Keratinocyte (primary cell): ENCODE data around the gene AP3B1. TPM values are rescaled to one million over a fixed set of nuclear protein-coding genes. Genes with fewer than 3 reads are reported as not detected.

Source experiments
- DNase-seq: peaks from one replicate; pipeline ENCODE4 v3.0.0-alpha.2; 2011; ENCODE audit warnings: low read depth, missing footprints, low spot score
- FAIRE-seq: peaks from 2 replicates; lab custom pipeline; 2011; peaks lifted over from hg19 to GRCh38; lab: Jason Lieb, UNC
- H2AFZ ChIP-seq: 2 replicates; pipeline ENCODE4 v1.6.0; 2012; ENCODE audit warnings: low read length, control low read depth, inconsistent platforms; ENCODE audit not compliant: control insufficient read depth
- H3K27ac ChIP-seq: 2 replicates; pipeline ENCODE4 v1.5.1; 2011; ENCODE audit warnings: low read length; ENCODE audit not compliant: control insufficient read depth, insufficient read depth
- H3K27me3 ChIP-seq: 3 replicates; pipeline ENCODE4 v1.6.0; 2011; ENCODE audit warnings: low read length; ENCODE audit not compliant: control insufficient read depth, insufficient read depth; ENCODE audit errors: extremely low read depth
- H3K36me3 ChIP-seq, 2 experiments: 2 replicates in 1 of 2; 3 replicates in 1 of 2; pipeline ENCODE4 v1.5.1; 2011; ENCODE audit warnings: low read length in 2 of 2, mild to moderate bottlenecking in 1 of 2; ENCODE audit not compliant: control insufficient read depth in 2 of 2, insufficient read depth in 2 of 2; ENCODE audit errors: extremely low read depth in 1 of 2
- H3K4me1 ChIP-seq: 3 replicates; pipeline ENCODE4 v1.5.1; 2011; ENCODE audit warnings: low read length; ENCODE audit not compliant: control insufficient read depth, insufficient read depth; ENCODE audit errors: extremely low read depth
- H3K4me2 ChIP-seq: 3 replicates; pipeline ENCODE4 v1.6.0; 2011; ENCODE audit warnings: low read depth, low read length; ENCODE audit not compliant: control insufficient read depth, insufficient read depth; ENCODE audit errors: extremely low read depth
- H3K4me3 ChIP-seq, 3 experiments: fragments of 200-600 bp in 1 of 3; sonication (generic) in 1 of 3; 2 replicates in 2 of 3; 3 replicates in 1 of 3; pipeline ENCODE4 v1.5.1; 2011 to 2016; ENCODE audit warnings: low read length in 3 of 3, mild to moderate bottlenecking in 3 of 3, control low read depth in 2 of 3, inconsistent platforms in 1 of 3, low read depth in 1 of 3, mixed read lengths in 1 of 3, mixed run types in 1 of 3, moderate library complexity in 1 of 3; ENCODE audit not compliant: control insufficient read depth in 2 of 3, insufficient read depth in 2 of 3; ENCODE audit errors: extremely low read depth in 1 of 3
- H3K79me2 ChIP-seq: 2 replicates; pipeline ENCODE4 v1.6.0; 2012; ENCODE audit warnings: low read length; ENCODE audit not compliant: control insufficient read depth, insufficient read depth
- H3K9ac ChIP-seq: 3 replicates; pipeline ENCODE4 v1.6.0; 2011; ENCODE audit warnings: low read length; ENCODE audit not compliant: control insufficient read depth, insufficient read depth; ENCODE audit errors: extremely low read depth
- H3K9me1 ChIP-seq: 3 replicates; pipeline ENCODE4 v1.6.0; 2011; ENCODE audit warnings: low read length; ENCODE audit not compliant: control insufficient read depth, insufficient read depth; ENCODE audit errors: extremely low read depth
- H3K9me3 ChIP-seq: 2 replicates; pipeline ENCODE4 v1.5.1; 2012; ENCODE audit warnings: low read depth, low read length; ENCODE audit not compliant: control insufficient read depth
- H4K20me1 ChIP-seq: 3 replicates; pipeline ENCODE4 v1.6.0; 2011; ENCODE audit warnings: low read length; ENCODE audit not compliant: control insufficient read depth, insufficient read depth; ENCODE audit errors: extremely low read depth
- EZH2 ChIP-seq: IDR thresholded peaks from one replicate; pipeline ENCODE4 v1.6.1; 2012; ENCODE audit warnings: inconsistent platforms, mild to moderate bottlenecking, low read length, moderate library complexity
- dilution Hi-C: fragments of 300-500 bp; cut with MboI; formaldehyde crosslinking; loops from one replicate; pipeline ENCODE4 v1.7.0; 2020; ENCODE audit warnings: low sequenced_read_pairs; ENCODE audit not compliant: extremely low pct_ligation_motif_present
- polyA plus RNA-seq, 5 experiments: library from polyadenylated mRNA; depleted of rRNA in 3 of 5; stranded (reverse) in 3 of 5; stranded (forward) in 1 of 5; unstranded in 1 of 5; fragments of >200 nt; gene quantifications; 1 replicate in 1 of 5; 2 replicates in 3 of 5; 3 replicates in 1 of 5; pipeline versions ENCODE4 v1.2.1 to v1.2.3, GENCODE V29; 2011 to 2012; ENCODE audit warnings: missing spikeins in 2 of 5, low read depth in 1 of 5, low replicate concordance in 1 of 5
- TF ChIP-seq, protein P1 (sequence below), 3 experiments: IDR thresholded peaks in 1 of 3; conservative IDR thresholded peaks in 1 of 3; optimal IDR thresholded peaks in 1 of 3; 2 replicates in 2 of 3; 3 replicates in 1 of 3; pipeline versions ENCODE3 to v1.5.1; 2011; ENCODE audit warnings: low read length in 3 of 3, mild to moderate bottlenecking in 3 of 3, moderate library complexity in 2 of 3, control low read depth in 1 of 3, inconsistent platforms in 1 of 3; ENCODE audit not compliant: insufficient read depth in 2 of 3; ENCODE audit errors: extremely low read depth in 1 of 3

Gene AP3B1
- polyA plus RNA-seq, 1 donor (not counting 4 experiments of a cell fraction or from before 2014, with no cell fraction given): 65.1 TPM

DNA sequence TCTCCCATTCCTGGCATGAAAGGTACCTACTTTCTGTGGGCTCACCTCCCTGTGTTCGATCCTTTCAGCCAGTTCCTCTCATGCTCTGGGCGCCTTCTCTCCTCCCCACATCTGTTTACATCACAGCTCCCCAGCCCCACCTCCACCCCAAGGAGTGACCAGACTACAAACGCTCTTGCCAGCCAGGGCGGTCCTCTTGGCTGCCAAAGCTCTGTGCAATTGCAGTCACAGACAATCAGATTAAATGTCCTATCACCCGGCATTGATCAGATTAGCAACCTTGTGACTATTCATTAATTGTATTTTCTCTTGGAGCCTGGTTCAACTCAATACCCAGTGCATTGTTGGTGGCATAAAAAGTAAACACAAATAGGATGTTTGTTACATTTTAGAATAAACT lies 307.2 kb downstream of the AP3B1 start:
- no peaks in the 10 kb centered on the region for H3K36me3 ChIP-seq
- no peak overlapping the region for H3K27ac ChIP-seq
- FAIRE-seq: no peak
- H3K9me1 ChIP-seq: no peaks in the 10 kb centered on the region
- H3K27me3 ChIP-seq: no peaks in the 10 kb centered on the region
- no peak overlapping the region for H3K4me3 ChIP-seq
- no peaks in the 10 kb centered on the region for H3K4me1 ChIP-seq
- no peak overlapping the region for H3K4me2 ChIP-seq
- dilution Hi-C loops: no loop called here
- no peaks in the 10 kb centered on the region for H4K20me1 ChIP-seq
- no peak overlapping the region for H2AFZ ChIP-seq
- H3K79me2 ChIP-seq: no peaks in the 10 kb centered on the region
- TF ChIP-seq, protein P1, sequence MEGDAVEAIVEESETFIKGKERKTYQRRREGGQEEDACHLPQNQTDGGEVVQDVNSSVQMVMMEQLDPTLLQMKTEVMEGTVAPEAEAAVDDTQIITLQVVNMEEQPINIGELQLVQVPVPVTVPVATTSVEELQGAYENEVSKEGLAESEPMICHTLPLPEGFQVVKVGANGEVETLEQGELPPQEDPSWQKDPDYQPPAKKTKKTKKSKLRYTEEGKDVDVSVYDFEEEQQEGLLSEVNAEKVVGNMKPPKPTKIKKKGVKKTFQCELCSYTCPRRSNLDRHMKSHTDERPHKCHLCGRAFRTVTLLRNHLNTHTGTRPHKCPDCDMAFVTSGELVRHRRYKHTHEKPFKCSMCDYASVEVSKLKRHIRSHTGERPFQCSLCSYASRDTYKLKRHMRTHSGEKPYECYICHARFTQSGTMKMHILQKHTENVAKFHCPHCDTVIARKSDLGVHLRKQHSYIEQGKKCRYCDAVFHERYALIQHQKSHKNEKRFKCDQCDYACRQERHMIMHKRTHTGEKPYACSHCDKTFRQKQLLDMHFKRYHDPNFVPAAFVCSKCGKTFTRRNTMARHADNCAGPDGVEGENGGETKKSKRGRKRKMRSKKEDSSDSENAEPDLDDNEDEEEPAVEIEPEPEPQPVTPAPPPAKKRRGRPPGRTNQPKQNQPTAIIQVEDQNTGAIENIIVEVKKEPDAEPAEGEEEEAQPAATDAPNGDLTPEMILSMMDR (optimal IDR thresholded peaks at IDR 0.05 in 1 of 3, IDR thresholded peaks at IDR 0.05 in 1 of 3, conservative IDR thresholded peaks at IDR 0.05 in 1 of 3; ENCODE audit: extremely low read depth in 1 of 3, insufficient read depth in 2 of 3, low read length in 3 of 3): no peak
- no peak for TF ChIP-seq EZH2
- H3K9me3 ChIP-seq: no peaks in the 10 kb centered on the region
- no peak overlapping the region for H3K9ac ChIP-seq
- DNase-seq: no peak

DNA sequence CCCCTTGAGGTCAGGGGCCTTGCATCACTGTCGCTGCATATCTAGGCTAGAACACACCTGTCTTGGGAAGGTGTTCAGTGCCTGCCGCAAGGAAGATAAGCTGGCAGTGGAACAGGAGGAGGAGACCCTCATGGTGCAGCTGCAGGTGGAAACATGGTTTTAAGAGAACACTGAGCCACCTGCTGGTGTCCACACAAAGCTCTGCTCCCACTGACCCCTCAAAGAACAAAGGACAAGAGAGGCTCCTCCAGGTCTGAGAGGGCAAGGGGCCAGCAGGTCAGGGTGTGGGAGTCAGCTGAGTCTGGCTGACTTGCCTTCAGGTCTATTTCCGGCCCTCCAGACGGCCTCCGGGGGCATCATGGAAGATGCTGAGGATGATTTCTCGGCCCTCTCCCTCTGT lies 308.2 kb downstream of the AP3B1 start:
- Histone ChIP-seq H3K9me3 (no peaks in the 10 kb centered on the region), H3K4me3 (no peak overlapping the region), H2AFZ (no peak overlapping the region), H3K4me1 (no peaks in the 10 kb centered on the region), H3K36me3 (no peaks in the 10 kb centered on the region), H3K27ac (no peak overlapping the region), H3K27me3 (peaks cover 4% of the 10 kb centered on the region), H3K9me1 (no peaks in the 10 kb centered on the region), H3K4me2 (no peak overlapping the region), H3K79me2 (no peaks in the 10 kb centered on the region), H3K9ac (no peak overlapping the region), H4K20me1 (no peaks in the 10 kb centered on the region)
- dilution Hi-C loops: no loop called here
- FAIRE-seq (no peak), DNase-seq (no peak)
- no peak for TF ChIP-seq EZH2
- TF ChIP-seq, protein P1 (optimal IDR thresholded peaks at IDR 0.05 in 1 of 3, IDR thresholded peaks at IDR 0.05 in 1 of 3, conservative IDR thresholded peaks at IDR 0.05 in 1 of 3; ENCODE audit: extremely low read depth in 1 of 3, insufficient read depth in 2 of 3, low read length in 3 of 3): no peak
